Body of pancreas (tissue), 4 donors: ENCODE data around the gene PHC3. TPM values are rescaled to one million over a fixed set of nuclear protein-coding genes. Genes with fewer than 3 reads are reported as not detected.

ENCODE experiments used
- ATAC-seq: fragments of 150-250 bp; one replicate; pipeline ENCODE4 v1.9.1; 2016
- DNase-seq, 4 donors: peaks; one replicate each; pipeline ENCODE4 v3.0.0-alpha.2; 2019
- H3K27ac ChIP-seq, 4 donors: fragments of 200-600 bp; sonication (generic); 1 replicate in 3 of 4; 2 replicates in 1 of 4; pipeline versions ENCODE4 v1.5.1 to v1.6.1; 2016 to 2019; ENCODE audit warnings: mild to moderate bottlenecking in 1 of 4, mixed read lengths in 1 of 4, moderate library complexity in 1 of 4
- H3K27me3 ChIP-seq, 2 donors: fragments of 200-600 bp; sonication (generic); one replicate each; pipeline ENCODE4 v1.6.0; 2016; ENCODE audit warnings: mild to moderate bottlenecking in 1 of 2
- H3K36me3 ChIP-seq, 2 donors: fragments of 200-600 bp; sonication (generic); replicated peaks in 1 of 2; 2 replicates each; pipeline ENCODE4 v1.5.1; 2016; ENCODE audit warnings: low read depth in 2 of 2; ENCODE audit not compliant: insufficient read depth in 1 of 2
- H3K4me1 ChIP-seq: fragments of 200-600 bp; sonication (generic); one replicate; pipeline ENCODE4 v1.6.0; 2016
- H3K4me3 ChIP-seq, 2 donors: fragments of 200-600 bp; sonication (generic); 1 replicate in 1 of 2; 2 replicates in 1 of 2; pipeline ENCODE4 v1.5.1; 2016 to 2019
- H3K9me3 ChIP-seq, 3 donors: fragments of 200-600 bp; sonication (generic); 1 replicate in 2 of 3; 2 replicates in 1 of 3; pipeline ENCODE4 v1.5.1; 2016
- POLR2A ChIP-seq, 3 donors: fragments of 450-650 bp; IDR thresholded peaks; one replicate each; pipeline ENCODE4 v1.6.1; 2016; ENCODE audit warnings: antibody characterized with exemption in 3 of 3, mild to moderate bottlenecking in 2 of 3
- WGBS, 2 donors: methylation state at CpG; one replicate each; pipeline ENCODE4 v1.1.5; 2017; 5-methylcytosine and 5-hydroxymethylcytosine counted together
- intact Hi-C: fragments of 100-400 bp; cut with DNase I; formaldehyde crosslinking; loops from one replicate; pipeline ENCODE4 v1.15.1; 2023
- total RNA-seq, 2 donors: library from RNA; depleted of rRNA; stranded (reverse); fragments of >200 nt; gene quantifications; one replicate each; pipeline ENCODE4 v1.1.0, GENCODE V29; 2016
- TF ChIP-seq, protein P1 (sequence below), 7 experiments: fragments of 450-650 bp in 4 of 7; fragments of 200-600 bp in 3 of 7; sonication (generic) in 3 of 7; IDR thresholded peaks; one replicate each; pipeline ENCODE4 v1.5.1; 2016 to 2019; ENCODE audit warnings: antibody characterized with exemption in 7 of 7

Gene PHC3
- total RNA-seq, 2 donors from 2014 or later, result 34.8 to 58.7 TPM

DNA sequence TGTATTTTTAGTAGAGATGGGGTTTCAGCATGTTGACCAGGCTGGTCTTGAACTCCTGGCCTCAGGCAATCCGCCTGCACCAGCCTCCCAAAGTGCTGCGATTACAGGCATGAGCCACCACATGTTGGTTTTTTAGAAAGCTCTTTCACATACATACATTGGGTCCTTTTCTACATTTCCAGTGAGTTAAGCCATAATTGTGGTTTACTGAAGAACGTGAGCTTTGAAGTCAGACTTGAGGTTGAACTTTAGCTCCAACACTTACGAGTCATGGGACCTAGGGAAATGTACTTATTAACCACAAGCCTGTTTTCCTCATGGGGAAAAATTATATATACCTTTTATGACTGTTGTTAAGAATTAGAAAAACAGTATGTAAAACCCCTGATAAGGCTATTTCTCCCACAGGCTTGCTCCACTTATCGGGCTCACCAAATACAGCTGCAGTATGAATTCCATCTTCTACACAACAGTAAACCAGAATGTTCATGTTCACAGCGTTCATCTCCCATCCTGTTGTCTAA lies 104.8 kb downstream of the PHC3 start:
- no peaks in the 10 kb centered on the region for H3K36me3 ChIP-seq
- intact Hi-C loops, result no loop called here
- H3K9me3 ChIP-seq, result no peaks in the 10 kb centered on the region
- 86 to 95% methylated on average over 6 of the region's 6 CpGs for WGBS, 2 donors
- ATAC-seq (no peak), DNase-seq (no peak)
- H3K27ac ChIP-seq, result no peak overlapping the region
- H3K4me3 ChIP-seq, result no peak overlapping the region
- H3K27me3 ChIP-seq, result no peaks in the 10 kb centered on the region
- peaks cover 3% of the 10 kb centered on the region for H3K4me1 ChIP-seq
- TF ChIP-seq POLR2A (IDR thresholded peaks at IDR 0.05), result no peak
- TF ChIP-seq, protein P1, sequence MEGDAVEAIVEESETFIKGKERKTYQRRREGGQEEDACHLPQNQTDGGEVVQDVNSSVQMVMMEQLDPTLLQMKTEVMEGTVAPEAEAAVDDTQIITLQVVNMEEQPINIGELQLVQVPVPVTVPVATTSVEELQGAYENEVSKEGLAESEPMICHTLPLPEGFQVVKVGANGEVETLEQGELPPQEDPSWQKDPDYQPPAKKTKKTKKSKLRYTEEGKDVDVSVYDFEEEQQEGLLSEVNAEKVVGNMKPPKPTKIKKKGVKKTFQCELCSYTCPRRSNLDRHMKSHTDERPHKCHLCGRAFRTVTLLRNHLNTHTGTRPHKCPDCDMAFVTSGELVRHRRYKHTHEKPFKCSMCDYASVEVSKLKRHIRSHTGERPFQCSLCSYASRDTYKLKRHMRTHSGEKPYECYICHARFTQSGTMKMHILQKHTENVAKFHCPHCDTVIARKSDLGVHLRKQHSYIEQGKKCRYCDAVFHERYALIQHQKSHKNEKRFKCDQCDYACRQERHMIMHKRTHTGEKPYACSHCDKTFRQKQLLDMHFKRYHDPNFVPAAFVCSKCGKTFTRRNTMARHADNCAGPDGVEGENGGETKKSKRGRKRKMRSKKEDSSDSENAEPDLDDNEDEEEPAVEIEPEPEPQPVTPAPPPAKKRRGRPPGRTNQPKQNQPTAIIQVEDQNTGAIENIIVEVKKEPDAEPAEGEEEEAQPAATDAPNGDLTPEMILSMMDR (IDR thresholded peaks at IDR 0.05), result no peak

DNA sequence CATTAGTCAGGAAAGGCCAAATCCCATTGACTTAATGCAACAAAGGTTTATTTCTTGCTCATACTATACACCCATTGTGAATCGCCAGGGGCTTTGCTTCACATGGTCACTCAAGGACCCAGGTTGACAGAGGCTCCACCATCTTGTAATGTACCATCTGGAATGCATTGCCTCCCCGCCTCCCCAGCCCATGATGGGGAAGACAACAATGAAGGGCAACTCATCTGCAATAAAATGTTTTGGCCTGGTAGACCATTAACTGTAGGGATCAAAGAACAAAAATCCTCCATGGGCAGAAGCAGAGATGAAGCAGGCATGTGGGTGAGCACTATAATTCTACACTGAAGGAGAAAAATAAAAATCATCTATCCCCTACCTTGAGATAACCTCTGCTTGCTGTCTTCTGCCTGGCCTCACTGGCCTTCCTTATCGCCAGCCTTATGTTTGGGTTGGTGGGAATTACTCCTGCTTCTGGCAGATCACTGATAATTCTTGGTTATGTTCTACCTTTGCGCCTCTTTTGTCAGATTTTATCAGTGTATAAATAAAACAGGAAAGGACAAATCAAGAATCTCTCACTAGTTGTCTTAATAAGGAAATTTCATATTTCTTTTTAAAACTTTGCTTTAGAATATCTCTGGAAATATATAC lies 106.0 kb downstream of the PHC3 start:
- Histone ChIP-seq H3K9me3 (no peaks in the 10 kb centered on the region), H3K4me3 (no peak overlapping the region), H3K27ac (no peak overlapping the region), H3K27me3 (no peaks in the 10 kb centered on the region), H3K4me1 (peaks cover 3% of the 10 kb centered on the region), H3K36me3 (no peaks in the 10 kb centered on the region)
- 77 to 80% methylated on average over 4 of the region's 4 CpGs for WGBS, 2 donors
- DNase-seq (no peak), ATAC-seq (no peak)
- intact Hi-C loops, result no loop called here
- TF ChIP-seq, protein P1 (IDR thresholded peaks at IDR 0.05), result no peak
- TF ChIP-seq POLR2A (IDR thresholded peaks at IDR 0.05), result no peak

DNA sequence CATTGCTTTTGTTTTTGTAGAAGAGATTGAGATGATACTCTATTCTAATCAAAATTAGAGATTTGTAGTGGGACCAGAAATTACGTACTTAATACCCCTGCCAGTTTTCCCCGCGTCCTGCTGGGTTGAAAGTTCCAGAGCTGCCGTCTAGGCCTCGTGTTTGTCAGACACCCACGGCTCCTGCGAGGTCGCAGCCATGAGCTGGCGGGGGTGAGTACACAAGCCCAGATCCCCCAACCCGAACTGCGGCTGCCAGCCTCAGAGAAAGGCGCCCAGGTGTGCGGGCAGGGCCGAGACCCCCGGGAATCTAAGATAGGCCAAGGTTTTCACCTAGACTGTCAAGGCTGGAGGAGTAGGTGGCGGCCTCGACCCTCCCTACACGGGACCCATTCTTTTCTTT lies 117.4 kb downstream of the PHC3 start:
- no peaks in the 10 kb centered on the region for H3K27me3 ChIP-seq
- TF ChIP-seq, protein P1 (IDR thresholded peaks at IDR 0.05), result no peak
- TF ChIP-seq POLR2A (IDR thresholded peaks at IDR 0.05), result no peak
- DNase-seq, result no peak

DNA sequence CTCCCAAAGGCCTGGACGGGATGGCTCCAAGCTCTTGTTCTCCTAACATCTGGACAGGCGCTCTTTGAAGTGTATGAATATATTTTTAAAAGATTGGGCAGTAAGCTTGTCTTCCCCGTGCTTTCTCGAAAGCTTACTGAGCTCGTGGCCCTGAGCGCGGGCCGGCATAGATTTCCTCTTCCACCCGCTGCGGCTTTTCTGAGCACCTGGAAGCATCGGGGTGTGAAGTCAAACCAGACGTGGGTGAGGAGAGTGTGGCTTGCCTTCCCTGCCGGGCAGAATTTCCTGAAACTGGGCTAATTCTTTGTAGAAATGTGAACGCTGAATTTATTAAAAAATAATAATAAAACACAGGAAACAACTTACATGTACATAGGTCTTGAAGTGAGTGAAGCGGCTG lies 117.8 kb downstream of the PHC3 start:
- no peak for ATAC-seq
- Histone ChIP-seq H3K36me3 (no peaks in the 10 kb centered on the region), H3K27ac (no peak overlapping the region), H3K27me3 (no peaks in the 10 kb centered on the region), H3K9me3 (no peaks in the 10 kb centered on the region), H3K4me1 (no peaks in the 10 kb centered on the region), H3K4me3 (no peak overlapping the region)
- WGBS, 2 donors, result 93 to 97% methylated on average over 15 of the region's 15 CpGs
- TF ChIP-seq POLR2A (IDR thresholded peaks at IDR 0.05), result no peak
- TF ChIP-seq, protein P1 (IDR thresholded peaks at IDR 0.05), result no peak
- intact Hi-C loops, result no loop called here
- no peak for DNase-seq

More for the DNA sequence above, 117.4 kb downstream of the PHC3 start:
- Histone ChIP-seq H3K4me3 (no peak overlapping the region), H3K27ac (no peak overlapping the region), H3K36me3 (no peaks in the 10 kb centered on the region), H3K9me3 (no peaks in the 10 kb centered on the region), H3K4me1 (no peaks in the 10 kb centered on the region)
- 90 to 96% methylated on average over 18 of the region's 18 CpGs for WGBS, 2 donors
- ATAC-seq, result no peak
- intact Hi-C loops, result no loop called here

DNA sequence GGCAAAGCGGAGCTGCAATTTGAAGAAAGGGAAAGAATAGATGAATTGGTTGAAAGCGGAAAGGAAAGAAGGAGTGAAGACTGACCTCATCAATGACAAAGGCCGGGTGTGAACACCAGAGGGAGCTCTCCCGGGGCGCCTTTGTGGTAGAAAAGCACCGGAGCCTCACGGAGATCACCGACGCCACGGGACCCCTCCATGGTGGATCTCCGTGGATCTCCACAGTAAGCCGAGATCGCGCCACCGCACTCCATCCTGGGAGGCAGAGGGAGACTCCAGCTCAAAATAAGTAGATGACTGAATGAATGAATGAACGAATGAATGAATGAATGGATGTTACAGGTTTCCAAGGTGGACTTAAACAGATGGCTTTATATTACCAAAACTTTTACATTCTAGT lies 118.8 kb downstream of the PHC3 start:
- no peaks in the 10 kb centered on the region for H3K9me3 ChIP-seq
- 90 to 93% methylated on average over 16 of the region's 16 CpGs for WGBS, 2 donors
- peaks cover 9% of the 10 kb centered on the region for H3K4me1 ChIP-seq
- no peaks in the 10 kb centered on the region for H3K36me3 ChIP-seq
- DNase-seq, result no peak
- TF ChIP-seq, protein P1 (IDR thresholded peaks at IDR 0.05), result no peak
- no peak for TF ChIP-seq POLR2A (IDR thresholded peaks at IDR 0.05)
- intact Hi-C loops, result no loop called here
- H3K27me3 ChIP-seq, result no peaks in the 10 kb centered on the region
- H3K27ac ChIP-seq, result no peak overlapping the region
- ATAC-seq, result no peak
- H3K4me3 ChIP-seq, result no peak overlapping the region
